GM20431 (cell line): Measurements from ENCODE around the gene TNIP1.

Experiments used
- in situ Hi-C: fragments of 300-500 bp; cut with MseI, MboI; formaldehyde crosslinking; loops from one replicate; pipeline ENCODE4 v1.15.0; 2020; ENCODE audit warnings: low sequenced_read_pairs; ENCODE audit not compliant: unreplicated experiment

TNIP1 gene

GRCh38 chr5:151068433-151069197, 12.2 kb downstream of the TNIP1 start:
- in situ Hi-C loops: no loop called here

GRCh38 chr5:151067632-151068432, 13.0 kb downstream of the TNIP1 start:
- in situ Hi-C loops: no loop called here

GRCh38 chr5:151066920-151067319, 13.9 kb downstream of the TNIP1 start:
- in situ Hi-C loops: no loop called here

- in situ Hi-C loops: no loop called here
These were observed 15.2 kb downstream of the TNIP1 start for GRCh38 chr5:151065609-151066008.

GRCh38 chr5:151064916-151065499, 15.8 kb downstream of the TNIP1 start:
- in situ Hi-C loops: no loop called here

- in situ Hi-C loops: no loop called here
These were observed 17.5 kb downstream of the TNIP1 start for GRCh38 chr5:151063142-151063989.

GRCh38 chr5:151062405-151063141, 18.3 kb downstream of the TNIP1 start:
- in situ Hi-C loops: no loop called here

- in situ Hi-C loops: no loop called here
These were observed 20.1 kb downstream of the TNIP1 start for GRCh38 chr5:151060742-151061141.

- in situ Hi-C loops: loop anchor here (10.0 kb wide), 1 partner anchor 56 kb away; no protein-coding TSS in a partner anchor
These were observed 21.8 kb downstream of the TNIP1 start for GRCh38 chr5:151058891-151059489.

GRCh38 chr5:151058301-151058700, 22.5 kb downstream of the TNIP1 start:
- in situ Hi-C loops: loop anchor here (10.0 kb wide), 1 partner anchor 56 kb away; no protein-coding TSS in a partner anchor

GRCh38 chr5:151056379-151057325, 24.2 kb downstream of the TNIP1 start:
- in situ Hi-C loops: loop anchor here (10.0 kb wide), 1 partner anchor 58 kb away; no protein-coding TSS in a partner anchor

- in situ Hi-C loops: loop anchor here (10.0 kb wide), 1 partner anchor 59 kb away; no protein-coding TSS in a partner anchor
These were observed 25.5 kb downstream of the TNIP1 start for GRCh38 chr5:151055336-151055735.

- in situ Hi-C loops: loop anchor here (10.0 kb wide), 1 partner anchor 60 kb away; no protein-coding TSS in a partner anchor
These were observed 26.1 kb downstream of the TNIP1 start for GRCh38 chr5:151054709-151055108.

- in situ Hi-C loops: loop anchor here (10.0 kb wide), 1 partner anchor 61 kb away; no protein-coding TSS in a partner anchor
These were observed 26.9 kb downstream of the TNIP1 start for GRCh38 chr5:151053796-151054462.

GRCh38 chr5:151052836-151053235, 28.0 kb downstream of the TNIP1 start:
- in situ Hi-C loops: loop anchor here (10.0 kb wide), 1 partner anchor 62 kb away; no protein-coding TSS in a partner anchor

GRCh38 chr5:151051931-151052608, 28.8 kb downstream of the TNIP1 start:
- in situ Hi-C loops: loop anchor here (10.0 kb wide), 1 partner anchor 63 kb away; no protein-coding TSS in a partner anchor
